Measurements from ENCODE around the gene SPACA7.

DNA sequence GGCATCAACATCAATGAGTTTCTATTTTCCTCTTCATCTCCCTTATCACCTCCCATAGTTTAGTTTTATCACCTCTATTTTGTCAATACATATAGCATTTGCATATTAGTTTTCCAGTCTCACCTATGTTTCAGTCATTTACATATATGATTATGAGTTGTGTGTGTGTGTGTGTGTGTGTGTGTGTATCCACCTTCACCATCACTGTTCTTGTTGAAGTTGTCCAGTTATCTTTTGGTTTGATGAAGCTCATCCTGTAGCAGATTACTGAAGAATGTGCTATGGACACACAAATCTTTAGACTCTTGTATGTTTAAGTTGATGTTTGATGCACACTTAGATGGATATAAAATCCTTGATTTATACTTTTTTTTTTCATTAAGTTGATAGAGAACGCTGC, 40.5 kb downstream of the SPACA7 start:
- TF ChIP-seq YY1 (IDR thresholded peaks at IDR 0.05; ENCODE audit: low read depth) (no peak), NFIC (IDR thresholded peaks at IDR 0.05) (no peak), CEBPB (IDR thresholded peaks at IDR 0.05) (no peak), ZBTB7A (IDR thresholded peaks at IDR 0.05; ENCODE audit: low read depth) (no peak), RAD21 (IDR thresholded peaks at IDR 0.05; ENCODE audit: low read depth) (no peak), EP300 (IDR thresholded peaks at IDR 0.05; ENCODE audit: borderline replicate concordance) (no peak), TAF1 (IDR thresholded peaks at IDR 0.05; ENCODE audit: low read depth) (no peak), TEAD4 (IDR thresholded peaks at IDR 0.05) (no peak), CREB1 (IDR thresholded peaks at IDR 0.05; ENCODE audit: low read depth) (no peak), TCF12 (IDR thresholded peaks at IDR 0.05; ENCODE audit: low read depth) (no peak)
- TF ChIP-seq, protein P1, sequence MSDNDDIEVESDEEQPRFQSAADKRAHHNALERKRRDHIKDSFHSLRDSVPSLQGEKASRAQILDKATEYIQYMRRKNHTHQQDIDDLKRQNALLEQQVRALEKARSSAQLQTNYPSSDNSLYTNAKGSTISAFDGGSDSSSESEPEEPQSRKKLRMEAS (IDR thresholded peaks at IDR 0.05): no peak
- TF ChIP-seq, protein P2, sequence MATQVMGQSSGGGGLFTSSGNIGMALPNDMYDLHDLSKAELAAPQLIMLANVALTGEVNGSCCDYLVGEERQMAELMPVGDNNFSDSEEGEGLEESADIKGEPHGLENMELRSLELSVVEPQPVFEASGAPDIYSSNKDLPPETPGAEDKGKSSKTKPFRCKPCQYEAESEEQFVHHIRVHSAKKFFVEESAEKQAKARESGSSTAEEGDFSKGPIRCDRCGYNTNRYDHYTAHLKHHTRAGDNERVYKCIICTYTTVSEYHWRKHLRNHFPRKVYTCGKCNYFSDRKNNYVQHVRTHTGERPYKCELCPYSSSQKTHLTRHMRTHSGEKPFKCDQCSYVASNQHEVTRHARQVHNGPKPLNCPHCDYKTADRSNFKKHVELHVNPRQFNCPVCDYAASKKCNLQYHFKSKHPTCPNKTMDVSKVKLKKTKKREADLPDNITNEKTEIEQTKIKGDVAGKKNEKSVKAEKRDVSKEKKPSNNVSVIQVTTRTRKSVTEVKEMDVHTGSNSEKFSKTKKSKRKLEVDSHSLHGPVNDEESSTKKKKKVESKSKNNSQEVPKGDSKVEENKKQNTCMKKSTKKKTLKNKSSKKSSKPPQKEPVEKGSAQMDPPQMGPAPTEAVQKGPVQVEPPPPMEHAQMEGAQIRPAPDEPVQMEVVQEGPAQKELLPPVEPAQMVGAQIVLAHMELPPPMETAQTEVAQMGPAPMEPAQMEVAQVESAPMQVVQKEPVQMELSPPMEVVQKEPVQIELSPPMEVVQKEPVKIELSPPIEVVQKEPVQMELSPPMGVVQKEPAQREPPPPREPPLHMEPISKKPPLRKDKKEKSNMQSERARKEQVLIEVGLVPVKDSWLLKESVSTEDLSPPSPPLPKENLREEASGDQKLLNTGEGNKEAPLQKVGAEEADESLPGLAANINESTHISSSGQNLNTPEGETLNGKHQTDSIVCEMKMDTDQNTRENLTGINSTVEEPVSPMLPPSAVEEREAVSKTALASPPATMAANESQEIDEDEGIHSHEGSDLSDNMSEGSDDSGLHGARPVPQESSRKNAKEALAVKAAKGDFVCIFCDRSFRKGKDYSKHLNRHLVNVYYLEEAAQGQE (IDR thresholded peaks at IDR 0.05; ENCODE audit: low read depth): no peak
- TF ChIP-seq, protein P3, sequence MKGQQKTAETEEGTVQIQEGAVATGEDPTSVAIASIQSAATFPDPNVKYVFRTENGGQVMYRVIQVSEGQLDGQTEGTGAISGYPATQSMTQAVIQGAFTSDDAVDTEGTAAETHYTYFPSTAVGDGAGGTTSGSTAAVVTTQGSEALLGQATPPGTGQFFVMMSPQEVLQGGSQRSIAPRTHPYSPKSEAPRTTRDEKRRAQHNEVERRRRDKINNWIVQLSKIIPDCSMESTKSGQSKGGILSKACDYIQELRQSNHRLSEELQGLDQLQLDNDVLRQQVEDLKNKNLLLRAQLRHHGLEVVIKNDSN (IDR thresholded peaks at IDR 0.05): no peak
